Islet of Langerhans (tissue), 1 donor: ENCODE results near the gene GABRB3.

ENCODE experiments used
- FAIRE-seq: peaks from one replicate; lab custom pipeline; 2011; peaks lifted over from hg19 to GRCh38; lab: Jason Lieb, UNC

GABRB3 gene

GRCh38 chr15:26551473-26551872 is 221.4 kb downstream of the GABRB3 start:
- FAIRE-seq = no peak

- FAIRE-seq = no peak
These were observed 222.0 kb downstream of the GABRB3 start for GRCh38 chr15:26550880-26551279.

- FAIRE-seq = no peak
These were observed 235.2 kb downstream of the GABRB3 start for GRCh38 chr15:26537663-26538062.

GRCh38 chr15:26531489-26531888 is 241.4 kb downstream of the GABRB3 start:
- FAIRE-seq = no peak

- no peak for FAIRE-seq
These were observed 247.8 kb downstream of the GABRB3 start for GRCh38 chr15:26525096-26525495.

- no peak for FAIRE-seq
These were observed 251.1 kb downstream of the GABRB3 start for GRCh38 chr15:26521691-26522198.

- no peak for FAIRE-seq
These were observed 251.7 kb downstream of the GABRB3 start for GRCh38 chr15:26521130-26521529.

- FAIRE-seq = no peak
These were observed 254.0 kb downstream of the GABRB3 start for GRCh38 chr15:26518885-26519284.

- no peak for FAIRE-seq
These were observed 256.5 kb downstream of the GABRB3 start for GRCh38 chr15:26516102-26516980.

GRCh38 chr15:26504009-26504408 is 268.9 kb downstream of the GABRB3 start:
- no peak for FAIRE-seq
